HFF-Myc (cell line): ENCODE results near the gene GOLT1A.

Experiments used
- DNase-seq: peaks from one replicate; pipeline ENCODE4 v3.0.0-alpha.2; 2011; ENCODE audit warnings: low read depth; ENCODE audit errors: extremely low read depth
- H3K4me3 ChIP-seq: replicated peaks from 2 replicates; pipeline ENCODE4 v1.5.1; 2011; ENCODE audit warnings: low read depth, mild to moderate bottlenecking, control low read depth, low read length
- TF ChIP-seq, protein P1 (sequence below): IDR thresholded peaks from 2 replicates; pipeline ENCODE4 v1.5.1; 2012; ENCODE audit warnings: mild to moderate bottlenecking, low read depth, low read length, control low read depth; ENCODE audit errors: missing control alignments

Gene GOLT1A

DNA sequence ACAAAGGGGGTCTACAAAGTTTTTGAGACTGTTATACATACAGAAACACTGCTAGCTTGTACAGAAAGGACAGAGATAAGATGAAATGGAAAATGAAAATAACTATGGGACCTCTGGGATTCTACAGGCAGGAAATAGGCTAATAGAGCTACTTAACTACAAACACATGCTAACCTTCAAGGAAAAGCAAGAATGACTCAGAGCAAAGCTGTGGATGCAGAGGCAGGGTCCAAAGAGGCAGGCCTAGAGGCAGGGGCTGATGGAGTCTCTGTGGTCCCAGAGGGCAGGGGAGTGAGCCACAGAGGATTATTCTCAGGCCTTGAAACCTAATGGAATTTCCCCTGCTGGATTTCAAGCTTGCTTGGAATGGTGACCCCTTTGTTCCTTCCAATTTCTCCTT lies 18.7 kb upstream of the GOLT1A start:
- DNase-seq, result peak; percentile 62
- TF ChIP-seq, protein P1, sequence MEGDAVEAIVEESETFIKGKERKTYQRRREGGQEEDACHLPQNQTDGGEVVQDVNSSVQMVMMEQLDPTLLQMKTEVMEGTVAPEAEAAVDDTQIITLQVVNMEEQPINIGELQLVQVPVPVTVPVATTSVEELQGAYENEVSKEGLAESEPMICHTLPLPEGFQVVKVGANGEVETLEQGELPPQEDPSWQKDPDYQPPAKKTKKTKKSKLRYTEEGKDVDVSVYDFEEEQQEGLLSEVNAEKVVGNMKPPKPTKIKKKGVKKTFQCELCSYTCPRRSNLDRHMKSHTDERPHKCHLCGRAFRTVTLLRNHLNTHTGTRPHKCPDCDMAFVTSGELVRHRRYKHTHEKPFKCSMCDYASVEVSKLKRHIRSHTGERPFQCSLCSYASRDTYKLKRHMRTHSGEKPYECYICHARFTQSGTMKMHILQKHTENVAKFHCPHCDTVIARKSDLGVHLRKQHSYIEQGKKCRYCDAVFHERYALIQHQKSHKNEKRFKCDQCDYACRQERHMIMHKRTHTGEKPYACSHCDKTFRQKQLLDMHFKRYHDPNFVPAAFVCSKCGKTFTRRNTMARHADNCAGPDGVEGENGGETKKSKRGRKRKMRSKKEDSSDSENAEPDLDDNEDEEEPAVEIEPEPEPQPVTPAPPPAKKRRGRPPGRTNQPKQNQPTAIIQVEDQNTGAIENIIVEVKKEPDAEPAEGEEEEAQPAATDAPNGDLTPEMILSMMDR, result no peak
- H3K4me3 ChIP-seq, result no peak overlapping the region

DNA sequence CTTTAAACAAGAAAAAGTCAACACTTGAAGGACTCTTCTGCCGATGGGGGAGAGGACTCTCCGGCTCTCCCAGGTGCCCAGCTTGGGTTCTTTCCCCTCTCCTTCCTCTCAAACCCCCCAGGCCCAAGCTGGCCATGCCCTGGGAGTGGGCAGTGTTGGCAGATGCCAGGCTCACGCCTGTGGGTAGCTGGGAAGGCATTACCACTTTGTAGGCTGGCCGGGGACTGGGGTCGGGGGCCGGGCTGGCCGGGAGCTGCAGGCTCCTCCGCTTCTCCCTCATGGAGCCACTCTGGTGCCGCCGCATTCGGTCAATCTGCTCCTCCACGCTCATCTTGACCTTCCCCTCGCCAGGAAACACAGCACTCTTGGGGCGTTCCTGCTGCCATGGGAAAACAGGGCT lies 16.4 kb upstream of the GOLT1A start:
- TF ChIP-seq, protein P1, result no peak
- no peak for DNase-seq
- H3K4me3 ChIP-seq, result no peak overlapping the region

DNA sequence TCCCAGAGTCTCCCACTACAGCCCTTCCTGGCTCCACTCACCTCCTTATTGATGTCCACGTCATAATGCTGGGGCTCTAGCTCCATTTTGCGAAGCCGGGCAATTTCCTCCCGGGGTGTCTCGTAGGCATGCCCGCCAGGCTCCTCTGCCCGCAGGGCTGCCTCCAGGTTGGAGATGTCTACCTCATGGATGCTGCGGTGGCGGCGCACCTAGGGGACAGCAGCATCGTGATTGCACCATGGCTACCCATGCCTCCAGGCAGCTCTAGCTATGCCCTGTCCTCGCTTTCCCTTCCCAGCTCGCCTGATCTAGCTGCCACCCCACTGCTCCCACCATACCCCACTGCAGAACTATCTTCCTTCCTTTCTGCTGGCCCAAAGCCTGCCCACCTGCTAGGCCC lies 15.1 kb upstream of the GOLT1A start:
- no peak for DNase-seq
- TF ChIP-seq, protein P1, result no peak
- H3K4me3 ChIP-seq, result no peak overlapping the region

DNA sequence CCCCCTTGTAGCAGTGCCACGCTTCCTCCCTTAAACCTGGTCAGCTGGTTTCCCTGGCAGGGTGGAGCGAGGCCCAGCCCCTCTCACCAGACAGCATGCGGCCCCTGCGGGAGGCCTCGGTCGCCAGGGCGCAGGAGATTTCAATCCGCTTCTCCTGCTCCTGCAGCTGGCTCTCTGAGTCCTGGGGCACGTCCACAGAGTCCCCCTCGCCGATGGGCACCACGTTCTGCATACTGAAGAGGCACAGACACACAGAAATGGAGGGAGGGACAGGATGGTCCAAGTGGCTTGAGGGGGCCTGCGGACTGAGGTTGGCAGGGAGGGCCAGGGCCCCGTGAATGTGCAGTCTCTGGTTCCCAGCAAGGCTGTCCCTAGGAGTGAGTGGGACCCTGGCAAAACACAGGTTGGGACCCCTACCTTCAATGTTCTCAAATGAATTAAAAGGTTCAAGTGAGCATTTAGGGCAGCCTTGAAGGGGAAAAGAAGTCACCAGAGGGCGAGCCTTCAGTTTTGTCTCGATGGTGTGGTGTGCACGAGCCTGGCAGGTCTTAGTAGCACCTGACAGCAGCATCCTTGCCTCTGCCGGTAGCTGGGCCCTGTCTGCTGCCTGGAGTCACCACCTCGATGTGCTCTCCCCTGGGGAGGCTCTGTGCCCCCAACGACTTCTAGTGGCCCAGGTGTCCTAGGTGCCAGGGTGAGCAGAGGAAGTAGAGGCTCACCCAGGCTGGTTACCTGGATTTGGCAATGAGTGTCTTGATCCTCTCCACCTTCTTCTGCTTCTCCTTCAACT lies 14.4 kb upstream of the GOLT1A start:
- no peak for DNase-seq
- no peak overlapping the region for H3K4me3 ChIP-seq
- TF ChIP-seq, protein P1, result no peak

DNA sequence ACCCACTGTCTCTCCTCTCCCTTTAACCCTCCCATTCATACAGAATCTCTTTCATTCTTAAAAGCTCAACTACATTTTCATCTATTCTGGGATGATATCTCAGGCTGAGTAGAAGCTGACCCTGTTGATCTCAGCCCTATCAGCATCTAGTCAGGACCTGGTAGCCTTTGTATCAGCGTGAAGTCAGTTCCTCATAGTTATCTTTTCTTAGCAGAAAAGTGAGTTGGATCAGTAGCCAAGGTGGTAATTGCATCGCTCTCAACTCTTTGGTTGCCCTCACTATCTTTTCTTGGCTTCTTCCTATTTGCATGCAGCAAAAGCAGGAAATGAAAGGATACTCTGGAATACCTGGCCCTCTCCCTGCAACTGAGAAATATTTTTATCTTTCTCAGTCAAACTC lies 13.6 kb upstream of the GOLT1A start:
- DNase-seq, result no peak

DNA sequence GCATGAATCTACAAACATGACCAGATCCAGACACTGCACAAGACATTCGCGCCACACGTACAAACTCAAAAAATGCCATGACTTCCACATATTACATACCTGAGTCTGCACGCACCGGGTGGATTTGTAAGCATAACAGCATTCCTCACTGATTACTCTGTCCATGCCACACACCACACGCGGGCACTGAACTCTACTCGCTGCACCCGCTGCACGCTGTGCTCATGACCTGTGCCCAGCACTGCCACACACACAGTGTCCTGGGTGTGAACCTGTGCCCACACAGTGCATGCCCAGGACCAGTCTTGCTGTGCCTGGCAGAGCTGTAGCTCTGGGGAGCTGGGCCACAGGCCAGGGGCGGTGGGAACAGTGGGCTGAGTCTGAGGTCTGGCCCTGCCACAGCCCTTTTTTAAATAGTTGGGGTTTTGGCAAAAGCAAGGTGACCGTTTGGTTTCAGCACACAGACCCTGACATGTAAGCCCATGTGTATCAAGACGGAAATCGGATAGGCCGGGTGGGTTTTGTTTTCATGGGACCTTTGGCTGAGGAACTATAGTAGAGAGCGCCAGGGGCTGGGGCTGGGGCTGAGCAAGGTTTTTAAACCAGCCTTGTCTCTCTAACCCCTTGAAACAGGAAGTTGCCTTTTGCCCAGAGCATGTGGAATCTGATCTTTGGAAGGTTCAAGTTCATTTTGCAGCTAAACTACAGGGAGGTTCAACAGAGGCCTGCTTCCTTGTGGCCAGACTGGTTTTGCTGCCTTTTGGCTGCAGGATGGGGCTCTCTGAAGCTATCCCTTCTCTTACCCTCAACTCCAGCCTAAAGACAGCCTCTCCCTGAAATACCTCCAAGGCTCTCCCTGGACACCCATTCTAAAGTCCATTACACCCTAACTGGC lies 12.3 kb upstream of the GOLT1A start:
- H3K4me3 ChIP-seq, result no peak overlapping the region
- DNase-seq, result no peak
- TF ChIP-seq, protein P1, result no peak

More for the DNA sequence above, 13.6 kb upstream of the GOLT1A start:
- H3K4me3 ChIP-seq, result no peak overlapping the region
- TF ChIP-seq, protein P1, result no peak
